Measurements from ENCODE around the gene CC2D2B.
"Not testable (repeated sequence)": the region's sequence is repeated elsewhere in the genome, so short reads cannot be mapped to it uniquely, and the experiment has no call there.

Gene CC2D2B

GRCh38 chr10:95905897-95906580 is 1.7 kb upstream of the CC2D2B start:
- DNase-seq (ENCODE audit: low spot score): not testable (repeated sequence)

- DNase-seq (ENCODE audit: low spot score): peak; percentile 66
Measured at GRCh38 chr10:95906677-95907455, 909 bp upstream of the CC2D2B start.

- DNase-seq (ENCODE audit: low spot score): no peak
Measured at GRCh38 chr10:95908450-95908849, 675 bp downstream of the CC2D2B start.

- DNase-seq (ENCODE audit: low spot score): no peak
Measured at GRCh38 chr10:95909561-95909960, 1.8 kb downstream of the CC2D2B start.

- DNase-seq (ENCODE audit: low spot score): not testable (repeated sequence)
Measured at GRCh38 chr10:95916039-95916438, 8.3 kb downstream of the CC2D2B start.

GRCh38 chr10:95920798-95921426 is 13.1 kb downstream of the CC2D2B start:
- no peak for DNase-seq (ENCODE audit: low spot score)

- DNase-seq (ENCODE audit: low spot score): no peak
Measured at GRCh38 chr10:95925033-95925432, 17.3 kb downstream of the CC2D2B start.

- no peak for DNase-seq (ENCODE audit: low spot score)
Measured at GRCh38 chr10:95935429-95935828, 27.7 kb downstream of the CC2D2B start.

GRCh38 chr10:95941115-95941514 is 33.3 kb downstream of the CC2D2B start:
- DNase-seq (ENCODE audit: low spot score): no peak

- DNase-seq (ENCODE audit: low spot score): no peak
Measured at GRCh38 chr10:95963202-95963990, 55.6 kb downstream of the CC2D2B start.

- no peak for DNase-seq (ENCODE audit: low spot score)
Measured at GRCh38 chr10:95963991-95964389, 56.2 kb downstream of the CC2D2B start.

GRCh38 chr10:95964756-95965155 is 57.0 kb downstream of the CC2D2B start:
- no peak for DNase-seq (ENCODE audit: low spot score)

- DNase-seq (ENCODE audit: low spot score): no peak
Measured at GRCh38 chr10:95976362-95977229, 68.8 kb downstream of the CC2D2B start.

GRCh38 chr10:95982200-95982599 is 74.4 kb downstream of the CC2D2B start:
- DNase-seq (ENCODE audit: low spot score): no peak

GRCh38 chr10:95987685-95988426 is 80.1 kb downstream of the CC2D2B start:
- no peak for DNase-seq (ENCODE audit: low spot score)

GRCh38 chr10:95988702-95989101 is 80.9 kb downstream of the CC2D2B start:
- no peak for DNase-seq (ENCODE audit: low spot score)

GRCh38 chr10:95994376-95994775 is 86.6 kb downstream of the CC2D2B start:
- DNase-seq (ENCODE audit: low spot score): not testable (repeated sequence)

- DNase-seq (ENCODE audit: low spot score): no peak
Measured at GRCh38 chr10:95998255-95998784, 90.5 kb downstream of the CC2D2B start.

GRCh38 chr10:96013956-96014355 is 106.2 kb downstream of the CC2D2B start:
- no peak for DNase-seq (ENCODE audit: low spot score)

- DNase-seq (ENCODE audit: low spot score): no peak
Measured at GRCh38 chr10:96014473-96015102, 106.8 kb downstream of the CC2D2B start.

Measured in GM03348 (cell line).